GM10266 (cell line): ENCODE results near the gene IPP.
"Not testable (repeated sequence)": the region's sequence is repeated elsewhere in the genome, so short reads cannot be mapped to it uniquely, and the experiment has no call there.

Experiments
- DNase-seq: peaks from one replicate; pipeline ENCODE4 v3.0.0; 2012; ENCODE audit errors: extremely low spot score
- TF ChIP-seq, protein P1 (sequence below): IDR thresholded peaks from 2 replicates; pipeline ENCODE4 v1.5.1; 2012; ENCODE audit warnings: mild to moderate bottlenecking, low read depth; ENCODE audit not compliant: control insufficient read depth, insufficient read depth; ENCODE audit errors: missing control alignments

The IPP gene

DNA sequence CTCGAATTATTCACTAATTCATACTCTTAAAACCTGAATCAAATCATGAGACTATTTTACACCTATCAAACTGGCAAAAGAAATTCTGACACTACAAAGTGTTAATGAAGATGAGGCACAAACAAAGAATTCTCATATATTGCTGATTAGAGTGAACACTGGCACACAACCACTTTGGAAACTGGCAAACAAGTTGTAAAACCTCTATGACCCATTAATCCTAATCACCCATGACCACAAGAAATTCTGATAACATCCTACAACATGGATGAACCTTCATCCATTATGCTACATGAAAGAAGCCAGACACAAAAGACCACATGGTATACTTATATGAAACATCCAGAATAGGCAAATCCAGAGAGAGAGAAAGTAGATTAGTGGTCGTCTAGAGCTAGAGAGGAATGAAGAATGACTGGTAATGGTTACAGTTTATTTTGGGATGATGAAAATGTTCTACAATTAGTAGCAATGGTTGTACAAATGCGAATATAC, 72.7 kb downstream of the IPP start:
- TF ChIP-seq, protein P1, sequence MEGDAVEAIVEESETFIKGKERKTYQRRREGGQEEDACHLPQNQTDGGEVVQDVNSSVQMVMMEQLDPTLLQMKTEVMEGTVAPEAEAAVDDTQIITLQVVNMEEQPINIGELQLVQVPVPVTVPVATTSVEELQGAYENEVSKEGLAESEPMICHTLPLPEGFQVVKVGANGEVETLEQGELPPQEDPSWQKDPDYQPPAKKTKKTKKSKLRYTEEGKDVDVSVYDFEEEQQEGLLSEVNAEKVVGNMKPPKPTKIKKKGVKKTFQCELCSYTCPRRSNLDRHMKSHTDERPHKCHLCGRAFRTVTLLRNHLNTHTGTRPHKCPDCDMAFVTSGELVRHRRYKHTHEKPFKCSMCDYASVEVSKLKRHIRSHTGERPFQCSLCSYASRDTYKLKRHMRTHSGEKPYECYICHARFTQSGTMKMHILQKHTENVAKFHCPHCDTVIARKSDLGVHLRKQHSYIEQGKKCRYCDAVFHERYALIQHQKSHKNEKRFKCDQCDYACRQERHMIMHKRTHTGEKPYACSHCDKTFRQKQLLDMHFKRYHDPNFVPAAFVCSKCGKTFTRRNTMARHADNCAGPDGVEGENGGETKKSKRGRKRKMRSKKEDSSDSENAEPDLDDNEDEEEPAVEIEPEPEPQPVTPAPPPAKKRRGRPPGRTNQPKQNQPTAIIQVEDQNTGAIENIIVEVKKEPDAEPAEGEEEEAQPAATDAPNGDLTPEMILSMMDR, result no peak
- DNase-seq, result no peak

DNA sequence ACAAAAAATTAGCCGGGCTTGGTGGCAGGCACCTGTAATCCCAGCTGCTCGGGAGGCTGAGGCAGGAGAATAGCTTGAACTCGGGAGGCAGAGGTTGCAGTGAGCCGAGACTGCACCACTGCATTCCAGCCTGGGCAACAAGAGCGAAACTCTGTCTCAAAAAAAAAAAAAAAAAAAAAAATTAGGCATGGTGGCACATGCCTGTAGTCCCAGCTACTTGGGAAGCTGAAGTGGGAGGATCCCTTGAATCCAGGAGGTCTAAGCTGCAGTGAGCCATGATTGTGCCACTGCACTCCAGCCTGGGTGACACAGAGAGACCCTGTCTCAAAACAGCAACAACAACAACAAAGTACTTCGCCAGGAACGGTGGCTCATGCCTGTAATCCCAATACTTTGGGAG, 73.9 kb downstream of the IPP start:
- DNase-seq, result not testable (repeated sequence)

DNA sequence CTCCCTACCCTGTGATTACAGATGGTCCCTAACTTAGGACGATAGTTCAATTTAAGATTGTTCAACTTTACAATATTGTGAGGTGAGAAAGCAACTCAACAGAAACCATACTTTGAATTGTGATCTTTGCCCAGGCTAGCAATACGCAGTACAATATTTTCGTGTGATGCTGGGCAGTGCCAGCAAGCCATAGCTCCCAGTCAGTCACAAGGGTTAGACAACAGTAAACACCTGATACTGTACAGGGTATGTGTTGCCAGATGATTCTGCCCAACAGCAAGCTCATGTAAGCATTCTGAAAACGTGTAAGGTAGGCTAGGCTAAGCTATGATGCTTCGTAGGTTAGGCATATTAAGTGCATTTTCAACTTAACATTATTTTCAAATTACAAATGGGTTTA, 76.0 kb downstream of the IPP start:
- DNase-seq, result no peak
- TF ChIP-seq, protein P1, result no peak

DNA sequence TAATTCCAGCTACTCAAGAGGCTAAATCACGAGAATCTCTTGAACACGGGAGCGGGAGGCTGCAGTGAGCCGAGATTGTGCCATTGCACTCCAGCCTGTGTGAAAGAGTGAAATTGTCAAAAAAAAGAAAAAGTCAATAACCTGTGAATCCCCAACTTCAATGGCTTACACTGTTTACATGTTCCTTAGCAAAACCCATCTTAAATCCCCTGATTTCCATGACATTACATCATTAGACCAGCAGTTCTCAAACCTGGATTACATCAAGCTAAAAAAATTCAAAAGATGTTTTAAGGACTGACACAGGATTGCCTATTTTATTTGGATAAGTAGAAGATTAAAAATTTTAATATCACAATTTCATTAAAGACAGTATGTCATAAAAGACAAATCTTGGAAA, 76.5 kb downstream of the IPP start:
- DNase-seq, result no peak
- TF ChIP-seq, protein P1, result no peak

DNA sequence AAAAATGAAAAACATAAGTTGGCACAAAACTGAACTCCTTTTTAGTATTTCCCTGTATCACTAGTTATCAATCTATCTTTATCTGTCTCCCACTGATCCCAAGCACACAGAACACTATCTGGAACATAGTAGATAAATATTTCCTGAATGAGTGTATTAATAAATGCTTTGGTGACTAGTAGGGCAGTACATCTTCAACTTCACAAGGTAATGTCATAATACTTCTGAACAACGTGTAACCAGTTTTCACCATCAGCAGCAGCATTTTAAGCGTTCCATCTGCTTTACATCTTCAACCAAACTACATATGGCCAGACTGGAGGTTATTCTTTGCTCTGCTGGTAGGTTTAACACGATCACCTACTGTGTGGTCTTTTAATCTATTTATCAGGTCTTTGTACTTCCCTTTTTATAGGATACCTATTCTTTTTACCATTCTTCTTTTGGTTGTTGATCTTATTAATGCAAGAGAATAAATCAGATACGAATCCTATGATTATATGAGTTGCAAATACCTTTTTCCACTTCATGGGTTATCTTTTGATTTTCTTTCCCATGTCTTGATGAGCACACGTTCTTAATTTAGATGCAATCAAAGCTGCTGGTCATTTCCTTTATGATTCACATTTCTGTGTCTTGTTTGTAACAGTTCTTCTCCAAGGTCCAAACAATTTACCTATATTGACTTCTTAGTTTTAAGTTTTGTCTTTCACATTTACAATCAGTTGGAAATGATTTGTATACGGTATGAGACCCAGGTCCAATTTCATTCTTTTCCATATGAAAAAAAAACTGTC, 80.4 kb downstream of the IPP start:
- DNase-seq, result no peak
- TF ChIP-seq, protein P1, result no peak

DNA sequence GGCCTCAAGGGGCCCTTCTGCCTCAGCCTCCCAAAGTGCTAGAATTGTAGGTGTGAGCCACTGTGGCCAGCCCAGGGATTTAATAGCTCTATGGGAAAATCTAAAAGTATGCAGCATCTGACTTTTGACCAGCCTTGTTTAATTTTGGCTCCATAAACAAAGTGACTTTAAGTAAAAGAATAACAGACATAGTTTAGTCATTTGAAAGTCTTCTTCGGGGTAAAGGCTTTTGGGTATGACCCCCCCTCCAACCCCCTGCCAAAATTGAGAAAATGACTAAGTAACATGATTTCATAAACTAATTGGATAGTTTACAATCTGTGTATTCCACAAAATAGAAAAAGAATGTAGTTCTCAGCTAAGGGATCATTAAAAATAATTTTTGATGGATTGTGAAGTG, 81.1 kb downstream of the IPP start:
- DNase-seq, result no peak
- TF ChIP-seq, protein P1, result no peak

DNA sequence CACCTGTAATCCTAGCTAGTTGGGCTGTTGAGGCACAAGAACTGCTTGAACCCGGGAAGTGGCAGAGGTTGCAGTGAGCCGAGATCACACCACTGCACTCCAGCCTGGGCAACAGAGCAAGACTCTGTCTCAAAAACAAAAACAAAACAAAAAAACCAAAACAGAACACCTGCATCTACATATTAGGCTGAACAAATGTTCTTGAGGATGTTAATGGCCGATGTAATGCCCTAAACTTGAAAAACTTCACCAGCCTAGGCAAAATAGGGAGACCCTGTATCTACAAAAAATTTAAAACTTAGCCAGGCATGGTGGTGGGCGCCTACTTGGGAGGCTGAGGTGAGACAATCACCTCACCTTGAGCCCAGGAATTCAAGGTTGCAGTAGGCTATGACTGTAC, 81.9 kb downstream of the IPP start:
- TF ChIP-seq, protein P1, result no peak
- DNase-seq, result no peak
